ENCODE measurements around the gene FSD1. TPM values are rescaled to one million over a fixed set of nuclear protein-coding genes. Genes with fewer than 3 reads are reported as not detected.

Gene FSD1
- total RNA-seq, 4 donors from 2014 or later = not detected

DNA sequence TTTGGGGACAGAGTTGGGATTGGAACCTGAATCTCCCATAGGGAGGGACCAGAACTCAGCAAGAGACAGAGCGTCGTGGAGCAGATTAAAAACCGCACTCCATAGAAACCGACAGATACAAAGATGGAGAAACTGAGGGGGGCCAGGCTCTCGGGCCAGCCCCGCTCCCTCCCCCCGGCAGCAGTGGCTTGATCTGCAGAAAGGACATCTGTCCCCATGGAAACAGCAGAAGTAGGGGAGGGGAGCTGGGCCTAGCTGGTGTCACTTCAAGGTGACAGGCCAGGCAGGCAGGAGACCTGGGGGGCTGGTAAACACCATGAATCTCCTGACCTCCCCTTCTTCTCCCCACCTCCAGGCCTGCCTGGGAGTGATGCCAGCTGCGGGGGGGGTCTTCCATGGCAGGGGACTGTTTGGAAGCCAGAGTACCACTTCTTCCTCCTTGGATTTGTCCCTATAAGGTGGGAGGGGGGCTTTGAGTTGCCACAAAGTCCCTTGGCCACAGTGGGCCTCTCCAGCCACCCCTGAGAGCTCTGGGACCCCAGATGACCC is 13.1 kb upstream of the FSD1 start:
- Histone ChIP-seq H3K9me3 (no peaks in the 10 kb centered on the region), H3K4me3 (no peak overlapping the region), H3K27ac (no peak overlapping the region), H3K4me1 (no peaks in the 10 kb centered on the region), H3K27me3 (peaks cover 4 to 8% (median 6%) of the 10 kb centered on the region in 3 donors), H3K36me3 (no peaks in the 10 kb centered on the region)
- in situ Hi-C loops (cut with MboI; ENCODE audit: low sequenced_read_pairs in 4 of 4) (no loop called here), intact Hi-C loops (cut with DNase I; ENCODE audit: low total_unique reads) (no loop called here)
- DNase-seq = no peak
- no peak for ATAC-seq
- no peak for TF ChIP-seq POLR2A (IDR thresholded peaks at IDR 0.05)
- TF ChIP-seq, protein P1, sequence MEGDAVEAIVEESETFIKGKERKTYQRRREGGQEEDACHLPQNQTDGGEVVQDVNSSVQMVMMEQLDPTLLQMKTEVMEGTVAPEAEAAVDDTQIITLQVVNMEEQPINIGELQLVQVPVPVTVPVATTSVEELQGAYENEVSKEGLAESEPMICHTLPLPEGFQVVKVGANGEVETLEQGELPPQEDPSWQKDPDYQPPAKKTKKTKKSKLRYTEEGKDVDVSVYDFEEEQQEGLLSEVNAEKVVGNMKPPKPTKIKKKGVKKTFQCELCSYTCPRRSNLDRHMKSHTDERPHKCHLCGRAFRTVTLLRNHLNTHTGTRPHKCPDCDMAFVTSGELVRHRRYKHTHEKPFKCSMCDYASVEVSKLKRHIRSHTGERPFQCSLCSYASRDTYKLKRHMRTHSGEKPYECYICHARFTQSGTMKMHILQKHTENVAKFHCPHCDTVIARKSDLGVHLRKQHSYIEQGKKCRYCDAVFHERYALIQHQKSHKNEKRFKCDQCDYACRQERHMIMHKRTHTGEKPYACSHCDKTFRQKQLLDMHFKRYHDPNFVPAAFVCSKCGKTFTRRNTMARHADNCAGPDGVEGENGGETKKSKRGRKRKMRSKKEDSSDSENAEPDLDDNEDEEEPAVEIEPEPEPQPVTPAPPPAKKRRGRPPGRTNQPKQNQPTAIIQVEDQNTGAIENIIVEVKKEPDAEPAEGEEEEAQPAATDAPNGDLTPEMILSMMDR (IDR thresholded peaks at IDR 0.05 in 4 of 5, conservative IDR thresholded peaks at IDR 0.05 in 1 of 5) = no peak

DNA sequence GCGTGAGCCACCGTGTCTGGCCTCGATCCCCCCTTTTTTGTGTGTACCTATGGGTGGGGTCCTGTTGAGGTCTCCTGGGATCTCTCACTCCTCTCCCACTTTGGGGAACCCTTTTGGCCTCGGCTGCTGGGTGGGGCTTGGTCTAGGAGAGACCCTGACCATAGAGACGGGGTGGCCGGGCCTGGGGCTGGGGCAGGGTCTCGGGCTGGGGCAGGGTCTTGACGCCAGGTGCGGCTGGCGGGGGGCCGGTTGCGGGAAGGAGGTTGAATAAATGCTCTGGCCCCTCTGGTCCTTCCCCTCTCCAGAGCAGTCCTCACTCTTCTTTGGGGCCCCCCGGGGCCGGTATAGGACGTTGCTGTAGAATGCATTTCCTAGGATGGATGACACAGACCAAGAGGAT is 11.9 kb upstream of the FSD1 start:
- no peaks in the 10 kb centered on the region for H3K9me3 ChIP-seq
- ATAC-seq (no peak), DNase-seq (no peak)
- peaks cover 11 to 15% (median 12%) of the 10 kb centered on the region in 3 donors for H3K27me3 ChIP-seq
- in situ Hi-C loops (cut with MboI; ENCODE audit: low sequenced_read_pairs in 4 of 4) = no loop called here
- H3K27ac ChIP-seq = no peak overlapping the region
- TF ChIP-seq, protein P1 (IDR thresholded peaks at IDR 0.05 in 4 of 5, conservative IDR thresholded peaks at IDR 0.05 in 1 of 5) = no peak
- TF ChIP-seq POLR2A (IDR thresholded peaks at IDR 0.05) = no peak
- H3K4me3 ChIP-seq = no peak overlapping the region
- H3K4me1 ChIP-seq = no peaks in the 10 kb centered on the region
- intact Hi-C loops (cut with DNase I; ENCODE audit: low total_unique reads) = no loop called here
- no peaks in the 10 kb centered on the region for H3K36me3 ChIP-seq

DNA sequence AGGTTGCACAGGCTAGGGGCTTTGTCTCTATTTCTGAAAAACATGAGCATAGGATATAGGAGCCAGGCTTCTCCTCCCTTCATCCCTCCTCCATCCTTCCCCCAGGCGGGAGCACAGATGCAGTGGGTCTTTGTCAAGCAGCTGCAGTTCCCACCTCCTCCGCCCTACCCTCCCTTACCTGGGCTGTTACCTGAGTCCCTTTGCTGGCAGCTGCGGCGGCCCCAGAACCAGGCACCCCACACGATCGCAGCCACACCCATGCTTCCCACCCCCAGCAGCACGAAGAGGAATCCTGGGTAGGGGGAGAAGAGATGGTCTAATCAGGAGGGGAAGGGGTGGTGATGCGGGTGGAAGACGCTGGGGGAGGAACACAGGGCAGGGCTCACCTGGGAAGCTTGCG is 10.0 kb upstream of the FSD1 start:
- H3K4me3 ChIP-seq = no peak overlapping the region
- TF ChIP-seq, protein P1 (IDR thresholded peaks at IDR 0.05 in 4 of 5, conservative IDR thresholded peaks at IDR 0.05 in 1 of 5) = no peak
- ATAC-seq (no peak), DNase-seq (no peak)
- in situ Hi-C loops (cut with MboI; ENCODE audit: low sequenced_read_pairs in 4 of 4) = no loop called here
- H3K27ac ChIP-seq = no peak overlapping the region
- no peaks in the 10 kb centered on the region for H3K9me3 ChIP-seq
- H3K36me3 ChIP-seq = no peaks in the 10 kb centered on the region
- peaks cover 11 to 15% (median 12%) of the 10 kb centered on the region in 3 donors for H3K27me3 ChIP-seq
- no peaks in the 10 kb centered on the region for H3K4me1 ChIP-seq
- intact Hi-C loops (cut with DNase I; ENCODE audit: low total_unique reads) = no loop called here

DNA sequence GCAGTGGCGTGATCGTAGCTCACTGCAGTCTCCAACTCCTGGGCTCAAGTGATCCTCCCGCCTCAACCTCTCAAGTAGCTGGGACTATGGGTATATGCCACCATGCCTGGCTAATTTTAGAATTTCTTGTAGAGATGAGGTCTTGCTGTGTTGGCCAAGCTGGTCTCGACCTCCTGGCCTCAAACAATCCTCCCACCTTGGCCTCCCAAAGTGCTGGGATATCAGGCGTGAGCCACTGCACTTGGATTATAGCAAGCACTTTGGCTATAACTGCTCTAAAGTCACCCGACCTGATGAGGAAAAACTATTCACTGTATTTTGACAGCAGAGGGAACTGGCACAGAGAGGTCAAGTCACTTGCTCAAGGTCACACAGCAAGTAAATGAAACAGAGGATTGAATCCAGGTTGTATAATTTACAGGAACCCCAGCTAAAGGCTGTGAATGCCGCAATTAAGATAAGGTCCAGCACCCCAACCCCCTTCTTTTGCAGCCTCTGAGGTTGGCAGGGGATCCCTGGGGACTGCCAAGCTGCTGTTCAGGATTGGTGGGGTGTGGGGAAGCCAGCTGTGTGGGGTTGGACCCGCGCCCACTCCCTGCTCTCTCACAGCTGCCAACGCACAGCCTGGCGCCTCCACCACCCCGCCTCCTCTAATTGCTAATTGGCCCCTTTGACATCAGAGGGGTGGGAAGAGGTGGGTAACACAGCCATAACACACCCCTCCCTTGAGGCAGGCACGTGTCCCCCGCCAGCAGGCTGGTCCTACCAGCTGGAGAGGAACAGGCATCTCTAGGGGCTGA is 8.2 kb upstream of the FSD1 start:
- intact Hi-C loops (cut with DNase I; ENCODE audit: low total_unique reads) = no loop called here
- TF ChIP-seq, protein P1 (IDR thresholded peaks at IDR 0.05 in 4 of 5, conservative IDR thresholded peaks at IDR 0.05 in 1 of 5) = no peak
- no peak for TF ChIP-seq POLR2A (IDR thresholded peaks at IDR 0.05)
- DNase-seq (no peak), ATAC-seq (no peak)
- H3K27ac ChIP-seq = no peak overlapping the region
- H3K36me3 ChIP-seq = no peaks in the 10 kb centered on the region
- no peaks in the 10 kb centered on the region for H3K9me3 ChIP-seq
- H3K27me3 ChIP-seq = peaks cover 11 to 15% (median 12%) of the 10 kb centered on the region in 3 donors
- in situ Hi-C loops (cut with MboI; ENCODE audit: low sequenced_read_pairs in 4 of 4) = no loop called here
- H3K4me1 ChIP-seq = no peaks in the 10 kb centered on the region
- H3K4me3 ChIP-seq = no peak overlapping the region
